Measurements from ENCODE around the gene CACNA1E.

DNA sequence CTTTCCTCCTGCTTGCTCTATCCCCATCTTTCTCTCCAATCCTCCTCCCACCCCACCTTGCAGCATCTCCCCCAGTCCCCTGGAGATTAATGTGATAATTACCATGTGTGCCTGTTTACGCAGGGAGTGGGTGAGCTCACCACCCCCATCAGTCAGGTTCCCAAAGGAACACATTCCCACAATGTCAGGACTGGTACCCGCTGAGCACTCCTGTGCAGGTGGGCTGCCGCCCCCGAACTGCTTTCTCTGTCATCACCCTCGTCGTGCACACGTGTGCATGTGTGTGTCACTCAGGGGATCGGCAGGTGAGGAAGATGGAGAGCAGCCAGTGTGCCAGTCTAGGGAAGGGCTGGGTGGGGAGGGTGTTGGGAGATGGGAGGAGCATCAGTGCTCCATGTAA lies 163.4 kb downstream of the CACNA1E start:
- TF ChIP-seq, protein P1, sequence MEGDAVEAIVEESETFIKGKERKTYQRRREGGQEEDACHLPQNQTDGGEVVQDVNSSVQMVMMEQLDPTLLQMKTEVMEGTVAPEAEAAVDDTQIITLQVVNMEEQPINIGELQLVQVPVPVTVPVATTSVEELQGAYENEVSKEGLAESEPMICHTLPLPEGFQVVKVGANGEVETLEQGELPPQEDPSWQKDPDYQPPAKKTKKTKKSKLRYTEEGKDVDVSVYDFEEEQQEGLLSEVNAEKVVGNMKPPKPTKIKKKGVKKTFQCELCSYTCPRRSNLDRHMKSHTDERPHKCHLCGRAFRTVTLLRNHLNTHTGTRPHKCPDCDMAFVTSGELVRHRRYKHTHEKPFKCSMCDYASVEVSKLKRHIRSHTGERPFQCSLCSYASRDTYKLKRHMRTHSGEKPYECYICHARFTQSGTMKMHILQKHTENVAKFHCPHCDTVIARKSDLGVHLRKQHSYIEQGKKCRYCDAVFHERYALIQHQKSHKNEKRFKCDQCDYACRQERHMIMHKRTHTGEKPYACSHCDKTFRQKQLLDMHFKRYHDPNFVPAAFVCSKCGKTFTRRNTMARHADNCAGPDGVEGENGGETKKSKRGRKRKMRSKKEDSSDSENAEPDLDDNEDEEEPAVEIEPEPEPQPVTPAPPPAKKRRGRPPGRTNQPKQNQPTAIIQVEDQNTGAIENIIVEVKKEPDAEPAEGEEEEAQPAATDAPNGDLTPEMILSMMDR (IDR thresholded peaks at IDR 0.05; ENCODE audit: poor library complexity): no peak
- no peak for TF ChIP-seq EZH2phosphoT487 (IDR thresholded peaks at IDR 0.05; ENCODE audit: low read depth, severe bottlenecking, unreplicated experiment)
- no peak for TF ChIP-seq EZH2 (IDR thresholded peaks at IDR 0.05; ENCODE audit: borderline replicate concordance)

Data from hepatocyte (in vitro differentiated cells).